HepG2 (cell line): ENCODE data around the gene SF1. TPM values are rescaled to one million over a fixed set of nuclear protein-coding genes. Genes with fewer than 3 reads are reported as not detected.
A peak's percentile ranks its signal among the peaks of the same experiment; 100 is the strongest.

Experiments
- ATRX ChIP-seq: sonication (generic); formaldehyde crosslinking; IDR thresholded peaks from 2 replicates; pipeline ENCODE4 v1.4.0; 2020; ENCODE audit warnings: missing genetic modification reagents, borderline replicate concordance
- DR1 ChIP-seq: sonication (generic); formaldehyde crosslinking; IDR thresholded peaks from 2 replicates; pipeline ENCODE4 v1.8.0; 2021; ENCODE audit warnings: mild to moderate bottlenecking, missing genetic modification reagents, inconsistent platforms
- FLYWCH1 ChIP-seq: sonication (generic); formaldehyde crosslinking; IDR thresholded peaks from 2 replicates; pipeline ENCODE4 v1.8.1; 2023; ENCODE audit warnings: mild to moderate bottlenecking, missing genetic modification reagents
- HOXA5 ChIP-seq: sonication (generic); formaldehyde crosslinking; IDR thresholded peaks from 2 replicates; pipeline ENCODE4 v1.4.0; 2020; ENCODE audit warnings: missing genetic modification reagents
- MIXL1 ChIP-seq: IDR thresholded peaks from 2 replicates; pipeline ENCODE4 v1.6.1; 2016
- PAX8 ChIP-seq: sonication (generic); formaldehyde crosslinking; IDR thresholded peaks from 2 replicates; pipeline ENCODE4 v1.8.0; 2022; ENCODE audit warnings: mild to moderate bottlenecking, missing genetic modification reagents, borderline replicate concordance
- RFX5 ChIP-seq: IDR thresholded peaks from 2 replicates; pipeline ENCODE4 v1.6.1; 2011; ENCODE audit warnings: low read depth, low read length, improper control_type of control experiment
- RORA ChIP-seq: sonication (generic); formaldehyde crosslinking; IDR thresholded peaks from 2 replicates; pipeline ENCODE4 v1.5.0; 2020; ENCODE audit warnings: mild to moderate bottlenecking, missing genetic modification reagents, moderate library complexity
- STAT5B ChIP-seq: sonication (generic); formaldehyde crosslinking; IDR thresholded peaks from 2 replicates; pipeline ENCODE4 v1.4.0; 2020; ENCODE audit warnings: missing genetic modification reagents
- SUZ12 ChIP-seq: fragments of 150-350 bp; IDR thresholded peaks from 2 replicates; pipeline ENCODE4 v1.6.1; 2014; ENCODE audit warnings: low read depth, low read length
- WIZ ChIP-seq: sonication (generic); formaldehyde crosslinking; IDR thresholded peaks from 2 replicates; pipeline ENCODE4 v1.5.1; 2020; ENCODE audit warnings: mild to moderate bottlenecking, missing genetic modification reagents
- ZFP36L1 ChIP-seq: sonication (generic); formaldehyde crosslinking; IDR thresholded peaks from 2 replicates; pipeline ENCODE4 v1.8.0; 2022; ENCODE audit warnings: mild to moderate bottlenecking, missing genetic modification reagents, moderate library complexity
- ZNF138 ChIP-seq: sonication (generic); formaldehyde crosslinking; IDR thresholded peaks from 2 replicates; pipeline ENCODE4 v1.5.0; 2020; ENCODE audit warnings: mild to moderate bottlenecking, low read depth, missing genetic modification reagents
- ZNF501 ChIP-seq: sonication (generic); formaldehyde crosslinking; IDR thresholded peaks from 2 replicates; pipeline ENCODE4 v1.5.1; 2020; ENCODE audit warnings: mild to moderate bottlenecking, moderate library complexity, missing genetic modification reagents
- ZNF605 ChIP-seq: sonication (generic); formaldehyde crosslinking; IDR thresholded peaks from 2 replicates; pipeline ENCODE4 v1.8.0; 2022; ENCODE audit warnings: mild to moderate bottlenecking, missing genetic modification reagents
- ZNF709 ChIP-seq: sonication (generic); formaldehyde crosslinking; IDR thresholded peaks from 2 replicates; pipeline ENCODE4 v1.5.0; 2020; ENCODE audit warnings: mild to moderate bottlenecking, missing genetic modification reagents
- ZNF749 ChIP-seq: sonication (generic); formaldehyde crosslinking; IDR thresholded peaks from 2 replicates; pipeline ENCODE4 v1.8.0; 2022; ENCODE audit warnings: mild to moderate bottlenecking, missing genetic modification reagents, moderate library complexity, borderline replicate concordance
- polyA plus RNA-seq, 8 experiments: library from polyadenylated mRNA; depleted of rRNA in 3 of 8; stranded (reverse) in 7 of 8; unstranded in 1 of 8; fragments of >200 nt; fragmentation: Illumina TruSeq in 4 of 8; extraction: Trizol in 4 of 8; gene quantifications; 2 replicates each; pipeline versions ENCODE4 v1.2.1 to v1.2.3, GENCODE V29; 2011 to 2016; ENCODE audit warnings: low read depth in 4 of 8, missing spikeins in 1 of 8, mixed read lengths in 1 of 8; ENCODE audit not compliant: insufficient read depth in 1 of 8
- total RNA-seq, 5 experiments: library from RNA; depleted of rRNA; stranded (reverse); fragments of >200 nt; fragmentation: Illumina TruSeq; extraction: Trizol; gene quantifications; 2 replicates each; pipeline ENCODE4 v1.2.3, GENCODE V29; 2016; ENCODE audit warnings: low read depth in 1 of 5
- TF ChIP-seq, protein P1 (sequence below): sonication (generic); formaldehyde crosslinking; IDR thresholded peaks from 2 replicates; pipeline ENCODE4 v1.4.0; 2020; ENCODE audit warnings: missing genetic modification reagents
- TF ChIP-seq, protein P2 (sequence below): sonication (generic); formaldehyde crosslinking; IDR thresholded peaks from 2 replicates; pipeline ENCODE4 v1.4.0; 2020; ENCODE audit warnings: missing genetic modification reagents
- TF ChIP-seq, protein P3 (sequence below): sonication (generic); formaldehyde crosslinking; IDR thresholded peaks from 2 replicates; pipeline ENCODE4 v1.5.1; 2020; ENCODE audit warnings: missing genetic modification reagents, mild to moderate bottlenecking, borderline replicate concordance
- TF ChIP-seq, protein P4 (sequence below): sonication (generic); formaldehyde crosslinking; IDR thresholded peaks from 2 replicates; pipeline ENCODE4 v1.8.0; 2022; ENCODE audit warnings: missing genetic modification reagents, mild to moderate bottlenecking, borderline replicate concordance
- TF ChIP-seq, protein P5 (sequence below): sonication (generic); formaldehyde crosslinking; IDR thresholded peaks from 2 replicates; pipeline ENCODE4 v1.4.0; 2020; ENCODE audit warnings: mild to moderate bottlenecking, missing genetic modification reagents
- TF ChIP-seq, protein P6 (sequence below): sonication (generic); formaldehyde crosslinking; IDR thresholded peaks from 2 replicates; pipeline ENCODE4 v1.4.0; 2020; ENCODE audit warnings: missing genetic modification reagents

SF1 gene
- total and polyA plus RNA-seq, 2 of the 13 experiments (the other 11 are each of a cell fraction or from before 2014, with no cell fraction given): 55.5 to 70.4 TPM

DNA sequence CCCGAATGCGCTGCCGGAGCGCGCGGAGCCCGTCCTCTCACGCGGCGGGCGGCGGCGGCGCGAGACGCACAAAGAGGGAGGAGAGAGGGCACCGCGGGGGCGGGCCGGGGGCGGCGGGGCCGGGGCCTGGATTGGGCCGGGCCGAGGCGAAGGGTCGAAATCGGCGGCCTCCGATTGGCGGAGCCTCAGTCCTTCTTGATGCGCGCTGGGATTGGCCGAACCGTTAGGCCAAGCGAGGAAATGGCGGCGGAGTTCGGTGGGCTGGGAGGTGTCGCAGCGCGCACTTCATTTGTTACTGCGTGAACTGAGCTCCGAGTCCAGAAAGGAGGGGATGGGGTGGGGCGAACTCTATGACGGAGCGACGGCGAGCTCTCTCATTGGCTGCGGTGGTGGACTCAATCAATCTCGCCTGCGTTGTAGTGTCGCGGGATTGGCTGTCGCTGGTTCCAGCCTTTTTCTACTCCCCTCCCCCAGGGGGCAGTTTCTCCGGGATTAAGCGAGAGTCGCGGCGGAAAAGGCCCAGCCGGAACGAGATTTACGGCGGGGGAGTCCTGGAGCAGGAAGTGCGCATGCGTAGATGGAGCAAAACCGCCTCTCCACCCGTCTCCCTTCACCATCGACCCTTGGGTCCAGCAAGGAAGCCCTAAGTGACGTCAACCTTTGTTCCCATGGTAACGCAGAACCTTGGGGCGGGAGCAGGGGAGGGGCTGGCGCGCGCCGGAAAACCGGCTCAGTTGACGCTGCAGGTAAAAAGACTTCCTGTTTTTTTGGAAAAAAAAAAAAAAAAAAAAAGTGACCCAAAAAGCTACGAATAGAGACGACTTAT, at the start of gene SF1 (continued):
- TF ChIP-seq, protein P1, sequence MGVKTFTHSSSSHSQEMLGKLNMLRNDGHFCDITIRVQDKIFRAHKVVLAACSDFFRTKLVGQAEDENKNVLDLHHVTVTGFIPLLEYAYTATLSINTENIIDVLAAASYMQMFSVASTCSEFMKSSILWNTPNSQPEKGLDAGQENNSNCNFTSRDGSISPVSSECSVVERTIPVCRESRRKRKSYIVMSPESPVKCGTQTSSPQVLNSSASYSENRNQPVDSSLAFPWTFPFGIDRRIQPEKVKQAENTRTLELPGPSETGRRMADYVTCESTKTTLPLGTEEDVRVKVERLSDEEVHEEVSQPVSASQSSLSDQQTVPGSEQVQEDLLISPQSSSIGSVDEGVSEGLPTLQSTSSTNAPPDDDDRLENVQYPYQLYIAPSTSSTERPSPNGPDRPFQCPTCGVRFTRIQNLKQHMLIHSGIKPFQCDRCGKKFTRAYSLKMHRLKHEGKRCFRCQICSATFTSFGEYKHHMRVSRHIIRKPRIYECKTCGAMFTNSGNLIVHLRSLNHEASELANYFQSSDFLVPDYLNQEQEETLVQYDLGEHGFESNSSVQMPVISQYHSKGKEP (CRISPR knock-in tag): no peak
- TF ChIP-seq ZNF709: no peak
- TF ChIP-seq, protein P2, sequence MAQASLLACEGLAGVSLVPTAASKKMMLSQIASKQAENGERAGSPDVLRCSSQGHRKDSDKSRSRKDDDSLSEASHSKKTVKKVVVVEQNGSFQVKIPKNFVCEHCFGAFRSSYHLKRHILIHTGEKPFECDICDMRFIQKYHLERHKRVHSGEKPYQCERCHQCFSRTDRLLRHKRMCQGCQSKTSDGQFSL (CRISPR knock-in tag): no peak
- TF ChIP-seq SUZ12: no peak
- TF ChIP-seq ZNF605 (CRISPR knock-in tag): no peak
- TF ChIP-seq, protein P3, sequence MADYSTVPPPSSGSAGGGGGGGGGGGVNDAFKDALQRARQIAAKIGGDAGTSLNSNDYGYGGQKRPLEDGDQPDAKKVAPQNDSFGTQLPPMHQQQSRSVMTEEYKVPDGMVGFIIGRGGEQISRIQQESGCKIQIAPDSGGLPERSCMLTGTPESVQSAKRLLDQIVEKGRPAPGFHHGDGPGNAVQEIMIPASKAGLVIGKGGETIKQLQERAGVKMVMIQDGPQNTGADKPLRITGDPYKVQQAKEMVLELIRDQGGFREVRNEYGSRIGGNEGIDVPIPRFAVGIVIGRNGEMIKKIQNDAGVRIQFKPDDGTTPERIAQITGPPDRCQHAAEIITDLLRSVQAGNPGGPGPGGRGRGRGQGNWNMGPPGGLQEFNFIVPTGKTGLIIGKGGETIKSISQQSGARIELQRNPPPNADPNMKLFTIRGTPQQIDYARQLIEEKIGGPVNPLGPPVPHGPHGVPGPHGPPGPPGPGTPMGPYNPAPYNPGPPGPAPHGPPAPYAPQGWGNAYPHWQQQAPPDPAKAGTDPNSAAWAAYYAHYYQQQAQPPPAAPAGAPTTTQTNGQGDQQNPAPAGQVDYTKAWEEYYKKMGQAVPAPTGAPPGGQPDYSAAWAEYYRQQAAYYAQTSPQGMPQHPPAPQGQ (CRISPR knock-in tag): no peak
- no peak for TF ChIP-seq ZNF138 (CRISPR knock-in tag)
- no peak for TF ChIP-seq WIZ (CRISPR knock-in tag)
- peak; percentile 79; the same call in 1 of the 2 replicates for TF ChIP-seq DR1 (CRISPR knock-in tag)
- TF ChIP-seq, protein P4, sequence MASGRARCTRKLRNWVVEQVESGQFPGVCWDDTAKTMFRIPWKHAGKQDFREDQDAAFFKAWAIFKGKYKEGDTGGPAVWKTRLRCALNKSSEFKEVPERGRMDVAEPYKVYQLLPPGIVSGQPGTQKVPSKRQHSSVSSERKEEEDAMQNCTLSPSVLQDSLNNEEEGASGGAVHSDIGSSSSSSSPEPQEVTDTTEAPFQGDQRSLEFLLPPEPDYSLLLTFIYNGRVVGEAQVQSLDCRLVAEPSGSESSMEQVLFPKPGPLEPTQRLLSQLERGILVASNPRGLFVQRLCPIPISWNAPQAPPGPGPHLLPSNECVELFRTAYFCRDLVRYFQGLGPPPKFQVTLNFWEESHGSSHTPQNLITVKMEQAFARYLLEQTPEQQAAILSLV: no peak
- no peak for TF ChIP-seq FLYWCH1 (CRISPR knock-in tag)
- TF ChIP-seq RFX5: peak; percentile 71
- TF ChIP-seq ZFP36L1 (CRISPR knock-in tag): 0 out of 2 replicates have a peak, but pooled peaks have one; percentile 41
- TF ChIP-seq ZNF501 (CRISPR knock-in tag): 0 out of 2 replicates have a peak, but pooled peaks have one; percentile 10
- 0 out of 2 replicates have a peak, but pooled peaks have one; percentile 15 for TF ChIP-seq HOXA5 (CRISPR knock-in tag)
- peak; percentile 10; the same call in 1 of the 2 replicates for TF ChIP-seq MIXL1 (CRISPR knock-in tag)
- 0 out of 2 replicates have a peak, but pooled peaks have one; percentile 37 for TF ChIP-seq STAT5B (CRISPR knock-in tag)
- TF ChIP-seq PAX8 (CRISPR knock-in tag): no peak
- TF ChIP-seq, protein P5, sequence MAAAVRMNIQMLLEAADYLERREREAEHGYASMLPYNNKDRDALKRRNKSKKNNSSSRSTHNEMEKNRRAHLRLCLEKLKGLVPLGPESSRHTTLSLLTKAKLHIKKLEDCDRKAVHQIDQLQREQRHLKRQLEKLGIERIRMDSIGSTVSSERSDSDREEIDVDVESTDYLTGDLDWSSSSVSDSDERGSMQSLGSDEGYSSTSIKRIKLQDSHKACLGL (CRISPR knock-in tag): no peak
- TF ChIP-seq ATRX (CRISPR knock-in tag): no peak
- no peak for TF ChIP-seq ZNF749
- no peak for TF ChIP-seq RORA
- TF ChIP-seq, protein P6, sequence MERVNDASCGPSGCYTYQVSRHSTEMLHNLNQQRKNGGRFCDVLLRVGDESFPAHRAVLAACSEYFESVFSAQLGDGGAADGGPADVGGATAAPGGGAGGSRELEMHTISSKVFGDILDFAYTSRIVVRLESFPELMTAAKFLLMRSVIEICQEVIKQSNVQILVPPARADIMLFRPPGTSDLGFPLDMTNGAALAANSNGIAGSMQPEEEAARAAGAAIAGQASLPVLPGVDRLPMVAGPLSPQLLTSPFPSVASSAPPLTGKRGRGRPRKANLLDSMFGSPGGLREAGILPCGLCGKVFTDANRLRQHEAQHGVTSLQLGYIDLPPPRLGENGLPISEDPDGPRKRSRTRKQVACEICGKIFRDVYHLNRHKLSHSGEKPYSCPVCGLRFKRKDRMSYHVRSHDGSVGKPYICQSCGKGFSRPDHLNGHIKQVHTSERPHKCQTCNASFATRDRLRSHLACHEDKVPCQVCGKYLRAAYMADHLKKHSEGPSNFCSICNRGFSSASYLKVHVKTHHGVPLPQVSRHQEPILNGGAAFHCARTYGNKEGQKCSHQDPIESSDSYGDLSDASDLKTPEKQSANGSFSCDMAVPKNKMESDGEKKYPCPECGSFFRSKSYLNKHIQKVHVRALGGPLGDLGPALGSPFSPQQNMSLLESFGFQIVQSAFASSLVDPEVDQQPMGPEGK (CRISPR knock-in tag): peak; percentile 61
